ENCODE measurements around the gene MTA3. TPM values are rescaled to one million over a fixed set of nuclear protein-coding genes. Genes with fewer than 3 reads are reported as not detected.

Gene MTA3
- polyA plus RNA-seq, 1 donor from 2014 or later, result 11.2 TPM

DNA sequence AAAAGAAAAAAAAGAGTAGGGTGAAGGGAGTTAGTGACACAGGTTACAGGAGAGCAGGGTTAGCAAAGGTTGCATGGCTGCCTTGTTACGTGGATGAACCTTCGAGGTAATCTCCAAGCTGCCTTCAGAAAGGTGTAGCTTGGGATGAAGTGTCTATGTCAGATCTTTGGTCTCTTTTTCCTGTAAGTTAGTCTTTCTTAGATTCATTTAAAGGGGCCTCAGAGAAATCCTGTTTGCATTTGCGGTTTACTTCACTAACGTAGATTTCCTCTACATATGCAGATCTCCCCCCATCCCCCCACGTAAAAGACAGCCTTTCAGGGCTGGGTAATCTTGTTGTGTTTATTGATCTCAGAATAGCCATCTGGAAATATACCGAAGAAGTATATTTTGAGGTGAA is 83.7 kb downstream of the MTA3 start:
- H3F3A ChIP-seq (ENCODE audit: insufficient read depth, low read length, poor library complexity, severe bottlenecking), result no peaks in the 10 kb centered on the region
- no peak overlapping the region for H2AFZ ChIP-seq (ENCODE audit: low read depth, low read length)
- no peak overlapping the region for H3K4me2 ChIP-seq (ENCODE audit: low read length)
- no peaks in the 10 kb centered on the region for H4K20me1 ChIP-seq (ENCODE audit: insufficient read depth)
- H3K9ac ChIP-seq (ENCODE audit: low read length), result no peak overlapping the region
- TF ChIP-seq, protein P1, sequence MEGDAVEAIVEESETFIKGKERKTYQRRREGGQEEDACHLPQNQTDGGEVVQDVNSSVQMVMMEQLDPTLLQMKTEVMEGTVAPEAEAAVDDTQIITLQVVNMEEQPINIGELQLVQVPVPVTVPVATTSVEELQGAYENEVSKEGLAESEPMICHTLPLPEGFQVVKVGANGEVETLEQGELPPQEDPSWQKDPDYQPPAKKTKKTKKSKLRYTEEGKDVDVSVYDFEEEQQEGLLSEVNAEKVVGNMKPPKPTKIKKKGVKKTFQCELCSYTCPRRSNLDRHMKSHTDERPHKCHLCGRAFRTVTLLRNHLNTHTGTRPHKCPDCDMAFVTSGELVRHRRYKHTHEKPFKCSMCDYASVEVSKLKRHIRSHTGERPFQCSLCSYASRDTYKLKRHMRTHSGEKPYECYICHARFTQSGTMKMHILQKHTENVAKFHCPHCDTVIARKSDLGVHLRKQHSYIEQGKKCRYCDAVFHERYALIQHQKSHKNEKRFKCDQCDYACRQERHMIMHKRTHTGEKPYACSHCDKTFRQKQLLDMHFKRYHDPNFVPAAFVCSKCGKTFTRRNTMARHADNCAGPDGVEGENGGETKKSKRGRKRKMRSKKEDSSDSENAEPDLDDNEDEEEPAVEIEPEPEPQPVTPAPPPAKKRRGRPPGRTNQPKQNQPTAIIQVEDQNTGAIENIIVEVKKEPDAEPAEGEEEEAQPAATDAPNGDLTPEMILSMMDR (IDR thresholded peaks at IDR 0.05; ENCODE audit: poor library complexity, severe bottlenecking), result no peak
- TF ChIP-seq MXI1 (conservative IDR thresholded peaks at IDR 0.05; ENCODE audit: poor library complexity, severe bottlenecking) (no peak), RAD21 (conservative IDR thresholded peaks at IDR 0.05) (no peak), TAF1 (IDR thresholded peaks at IDR 0.05; ENCODE audit: low read depth) (no peak), EZH2 (IDR thresholded peaks at IDR 0.05; ENCODE audit: borderline replicate concordance, insufficient read depth, low read length, poor library complexity, severe bottlenecking) (no peak), EP300 (conservative IDR thresholded peaks at IDR 0.05; ENCODE audit: poor library complexity, severe bottlenecking) (no peak), SMC3 (conservative IDR thresholded peaks at IDR 0.05; ENCODE audit: poor library complexity) (no peak)
- TF ChIP-seq, protein P2, sequence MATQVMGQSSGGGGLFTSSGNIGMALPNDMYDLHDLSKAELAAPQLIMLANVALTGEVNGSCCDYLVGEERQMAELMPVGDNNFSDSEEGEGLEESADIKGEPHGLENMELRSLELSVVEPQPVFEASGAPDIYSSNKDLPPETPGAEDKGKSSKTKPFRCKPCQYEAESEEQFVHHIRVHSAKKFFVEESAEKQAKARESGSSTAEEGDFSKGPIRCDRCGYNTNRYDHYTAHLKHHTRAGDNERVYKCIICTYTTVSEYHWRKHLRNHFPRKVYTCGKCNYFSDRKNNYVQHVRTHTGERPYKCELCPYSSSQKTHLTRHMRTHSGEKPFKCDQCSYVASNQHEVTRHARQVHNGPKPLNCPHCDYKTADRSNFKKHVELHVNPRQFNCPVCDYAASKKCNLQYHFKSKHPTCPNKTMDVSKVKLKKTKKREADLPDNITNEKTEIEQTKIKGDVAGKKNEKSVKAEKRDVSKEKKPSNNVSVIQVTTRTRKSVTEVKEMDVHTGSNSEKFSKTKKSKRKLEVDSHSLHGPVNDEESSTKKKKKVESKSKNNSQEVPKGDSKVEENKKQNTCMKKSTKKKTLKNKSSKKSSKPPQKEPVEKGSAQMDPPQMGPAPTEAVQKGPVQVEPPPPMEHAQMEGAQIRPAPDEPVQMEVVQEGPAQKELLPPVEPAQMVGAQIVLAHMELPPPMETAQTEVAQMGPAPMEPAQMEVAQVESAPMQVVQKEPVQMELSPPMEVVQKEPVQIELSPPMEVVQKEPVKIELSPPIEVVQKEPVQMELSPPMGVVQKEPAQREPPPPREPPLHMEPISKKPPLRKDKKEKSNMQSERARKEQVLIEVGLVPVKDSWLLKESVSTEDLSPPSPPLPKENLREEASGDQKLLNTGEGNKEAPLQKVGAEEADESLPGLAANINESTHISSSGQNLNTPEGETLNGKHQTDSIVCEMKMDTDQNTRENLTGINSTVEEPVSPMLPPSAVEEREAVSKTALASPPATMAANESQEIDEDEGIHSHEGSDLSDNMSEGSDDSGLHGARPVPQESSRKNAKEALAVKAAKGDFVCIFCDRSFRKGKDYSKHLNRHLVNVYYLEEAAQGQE (IDR thresholded peaks at IDR 0.05; ENCODE audit: borderline replicate concordance), result no peak
- H3K36me3 ChIP-seq (ENCODE audit: insufficient read depth, low read length), result no peaks in the 10 kb centered on the region
- no peak overlapping the region for H3K27ac ChIP-seq (ENCODE audit: low read length)
- H3K4me3 ChIP-seq (ENCODE audit: low read length), result no peak overlapping the region
- no peaks in the 10 kb centered on the region for H3K9me3 ChIP-seq (ENCODE audit: low read length)
- H3K79me2 ChIP-seq (replicated peaks; ENCODE audit: insufficient read depth, low read length), result no peaks in the 10 kb centered on the region
- H3K27me3 ChIP-seq (ENCODE audit: insufficient read depth, low read depth, low read length), result no peaks in the 10 kb centered on the region
- no peaks in the 10 kb centered on the region for H3K9me2 ChIP-seq (ENCODE audit: insufficient read depth, low read length)

- Histone ChIP-seq H3K9me3 (ENCODE audit: low read length) (no peaks in the 10 kb centered on the region), H3K9ac (ENCODE audit: low read length) (no peak overlapping the region), H3K27me3 (ENCODE audit: insufficient read depth, low read depth, low read length) (no peaks in the 10 kb centered on the region), H3K27ac (ENCODE audit: low read length) (no peak overlapping the region), H3K9me2 (ENCODE audit: insufficient read depth, low read length) (no peaks in the 10 kb centered on the region), H3F3A (ENCODE audit: insufficient read depth, low read length, poor library complexity, severe bottlenecking) (no peaks in the 10 kb centered on the region), H3K4me3 (ENCODE audit: low read length) (no peak overlapping the region), H4K20me1 (ENCODE audit: insufficient read depth) (no peaks in the 10 kb centered on the region), H2AFZ (ENCODE audit: low read depth, low read length) (no peak overlapping the region), H3K36me3 (ENCODE audit: insufficient read depth, low read length) (no peaks in the 10 kb centered on the region), H3K4me2 (ENCODE audit: low read length) (no peak overlapping the region), H3K79me2 (replicated peaks; ENCODE audit: insufficient read depth, low read length) (no peaks in the 10 kb centered on the region)
- TF ChIP-seq MXI1 (conservative IDR thresholded peaks at IDR 0.05; ENCODE audit: poor library complexity, severe bottlenecking), result no peak
- TF ChIP-seq, protein P2 (IDR thresholded peaks at IDR 0.05; ENCODE audit: borderline replicate concordance), result no peak
- no peak for TF ChIP-seq POLR2AphosphoS5 (IDR thresholded peaks at IDR 0.05)
- no peak for TF ChIP-seq EZH2 (IDR thresholded peaks at IDR 0.05; ENCODE audit: borderline replicate concordance, insufficient read depth, low read length, poor library complexity, severe bottlenecking)
These were observed 84.6 kb downstream of the MTA3 start for GRCh38 chr2:42653039-42653438.

Measured in neural cell (in vitro differentiated cells).